Mesothelial cell of epicardium (in vitro differentiated cells): ENCODE data around the gene TNNT3. TPM values are rescaled to one million over a fixed set of nuclear protein-coding genes. Genes with fewer than 3 reads are reported as not detected.

Experiments
- DNase-seq, 2 experiments: peaks; one replicate each; pipeline ENCODE4 v3.0.0; 2021; ENCODE audit warnings: low spot score in 2 of 2; ENCODE audit not compliant: unreplicated experiment in 2 of 2
- H3K27ac Mint-ChIP-seq: 2 replicates; pipeline ENCODE4 v1.8.0; 2021; ENCODE audit warnings: mixed read lengths
- H3K27me3 Mint-ChIP-seq: 2 replicates; pipeline ENCODE4 v1.8.0; 2021; ENCODE audit warnings: low read depth, mixed read lengths
- H3K36me3 Mint-ChIP-seq: 2 replicates; pipeline ENCODE4 v1.8.0; 2021; ENCODE audit warnings: mixed read lengths
- H3K4me1 Mint-ChIP-seq: 2 replicates; pipeline ENCODE4 v1.8.0; 2021; ENCODE audit warnings: mixed read lengths
- H3K4me3 Mint-ChIP-seq: 2 replicates; pipeline ENCODE4 v1.8.0; 2021; ENCODE audit warnings: mild to moderate bottlenecking, moderate library complexity, mixed read lengths
- H3K9me3 Mint-ChIP-seq: 2 replicates; pipeline ENCODE4 v1.8.0; 2021; ENCODE audit warnings: mixed read lengths
- CTCF ChIP-seq: fragments of 200-600 bp; sonication (generic); IDR thresholded peaks from one replicate; pipeline ENCODE4 v1.5.0; 2021; ENCODE audit warnings: antibody characterized with exemption; ENCODE audit not compliant: unreplicated experiment
- total RNA-seq: library from RNA; stranded (reverse); gene quantifications from 3 replicates; pipeline ENCODE4 v1.2.1, GENCODE V29; 2021

The TNNT3 gene
- total RNA-seq, 1 donor from 2014 or later, result 15.2 TPM

DNA sequence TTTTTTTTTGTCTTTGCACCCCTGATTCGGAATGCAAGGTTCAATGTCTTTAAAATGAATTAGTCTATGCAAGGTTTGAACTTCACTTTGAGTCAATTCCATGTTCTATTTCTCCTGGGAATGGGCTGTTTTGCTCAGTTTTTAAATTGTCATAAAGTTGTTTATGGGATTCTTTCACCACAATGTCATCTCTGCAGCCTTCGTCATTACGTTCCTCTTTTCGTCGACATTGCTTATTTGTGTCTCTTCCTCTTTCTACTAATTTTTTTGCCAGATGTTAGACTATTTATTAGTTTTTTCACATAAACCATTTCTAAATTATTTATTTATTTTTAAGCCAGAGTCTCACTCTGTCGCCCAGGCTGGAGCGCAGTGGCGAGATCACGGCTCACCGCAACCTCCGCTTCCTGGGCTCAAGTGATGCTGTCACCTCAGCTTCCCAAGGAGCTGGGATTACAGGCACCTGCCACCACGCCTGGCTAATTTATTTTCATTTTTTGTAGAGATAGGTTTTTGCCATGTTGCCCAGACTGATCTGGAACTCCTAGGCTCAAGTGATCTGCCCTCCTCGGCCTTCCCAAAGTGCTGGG is 7.1 kb upstream of the TNNT3 start:
- no peak for TF ChIP-seq CTCF
- no peak overlapping the region for H3K27ac Mint-ChIP-seq
- no peaks in the 10 kb centered on the region for H3K36me3 Mint-ChIP-seq
- H3K9me3 Mint-ChIP-seq, result no peaks in the 10 kb centered on the region
- no peak for DNase-seq
- no peak overlapping the region for H3K4me3 Mint-ChIP-seq
- peaks cover 3% of the 10 kb centered on the region for H3K27me3 Mint-ChIP-seq
- H3K4me1 Mint-ChIP-seq, result peaks cover 23% of the 10 kb centered on the region

- Mint-ChIP-seq H3K27me3 (peaks cover 3% of the 10 kb centered on the region), H3K9me3 (no peaks in the 10 kb centered on the region), H3K27ac (no peak overlapping the region), H3K4me1 (peaks cover 14% of the 10 kb centered on the region), H3K36me3 (no peaks in the 10 kb centered on the region), H3K4me3 (no peak overlapping the region)
- DNase-seq, result no peak
- no peak for TF ChIP-seq CTCF
Measured at GRCh38 chr11:1913271-1914060, 6.0 kb upstream of the TNNT3 start.

GRCh38 chr11:1915795-1916131 is 3.7 kb upstream of the TNNT3 start:
- no peak for TF ChIP-seq CTCF
- Mint-ChIP-seq H3K4me3 (no peak overlapping the region), H3K4me1 (peaks cover 7% of the 10 kb centered on the region), H3K9me3 (no peaks in the 10 kb centered on the region), H3K27ac (no peak overlapping the region), H3K36me3 (no peaks in the 10 kb centered on the region), H3K27me3 (peaks cover 3% of the 10 kb centered on the region)
- no peak for DNase-seq

DNA sequence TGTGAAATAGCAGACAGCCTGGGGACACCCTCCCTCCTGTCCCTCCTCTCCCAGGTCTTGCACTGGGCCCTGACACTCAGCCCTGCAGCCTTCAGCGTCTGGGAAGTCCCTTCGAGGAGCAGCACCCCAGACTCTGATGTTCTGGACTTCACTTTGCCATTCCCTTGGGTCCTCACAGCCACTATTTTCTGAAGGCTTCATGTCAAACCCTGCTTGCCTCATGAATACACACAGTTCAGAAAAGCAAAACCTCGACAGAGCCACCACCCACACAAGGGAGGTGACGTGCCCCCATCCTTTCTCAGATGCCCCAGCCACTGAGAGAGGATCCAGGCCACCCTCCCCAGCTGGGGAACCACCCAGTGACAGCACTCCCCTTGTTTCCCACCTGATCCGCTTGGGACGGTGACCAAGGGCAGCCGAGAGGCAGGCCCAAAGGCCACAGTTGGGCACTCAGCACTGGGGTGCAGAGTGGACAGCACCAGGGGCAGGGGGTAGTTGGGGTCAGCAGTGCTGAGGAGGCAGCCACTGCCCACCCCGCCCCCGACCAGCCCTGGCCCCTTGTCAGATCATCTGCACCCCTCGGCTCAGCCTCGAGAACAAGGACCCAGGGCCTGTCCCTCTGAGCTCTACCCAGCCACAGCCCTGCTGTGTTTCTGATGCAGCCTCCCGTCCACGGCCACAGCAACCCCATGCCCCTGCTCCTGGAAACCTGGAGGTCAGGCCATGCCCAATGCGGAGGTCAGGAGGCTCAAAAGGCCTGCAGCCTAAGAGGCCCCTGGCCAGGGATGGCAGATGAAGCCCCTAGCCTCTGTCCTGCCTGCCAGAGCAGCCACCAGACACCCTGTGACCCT is 3.1 kb upstream of the TNNT3 start:
- Mint-ChIP-seq H3K36me3 (no peaks in the 10 kb centered on the region), H3K27ac (no peak overlapping the region), H3K4me1 (peaks cover 6% of the 10 kb centered on the region), H3K4me3 (no peak overlapping the region), H3K9me3 (no peaks in the 10 kb centered on the region), H3K27me3 (peaks cover 3% of the 10 kb centered on the region)
- DNase-seq, result no peak
- no peak for TF ChIP-seq CTCF

- Mint-ChIP-seq H3K4me3 (no peak overlapping the region), H3K4me1 (peaks cover 10% of the 10 kb centered on the region), H3K9me3 (no peaks in the 10 kb centered on the region), H3K27ac (no peak overlapping the region), H3K27me3 (peaks cover 3% of the 10 kb centered on the region), H3K36me3 (no peaks in the 10 kb centered on the region)
- TF ChIP-seq CTCF, result no peak
- DNase-seq, result no peak
Measured at GRCh38 chr11:1916986-1917522, 2.4 kb upstream of the TNNT3 start.
